ENCODE data around the gene BRINP3. TPM values are rescaled to one million over a fixed set of nuclear protein-coding genes. Genes with fewer than 3 reads are reported as not detected.

Gene BRINP3
- total RNA-seq, 1 experiment from 2014 or later, result not detected

DNA sequence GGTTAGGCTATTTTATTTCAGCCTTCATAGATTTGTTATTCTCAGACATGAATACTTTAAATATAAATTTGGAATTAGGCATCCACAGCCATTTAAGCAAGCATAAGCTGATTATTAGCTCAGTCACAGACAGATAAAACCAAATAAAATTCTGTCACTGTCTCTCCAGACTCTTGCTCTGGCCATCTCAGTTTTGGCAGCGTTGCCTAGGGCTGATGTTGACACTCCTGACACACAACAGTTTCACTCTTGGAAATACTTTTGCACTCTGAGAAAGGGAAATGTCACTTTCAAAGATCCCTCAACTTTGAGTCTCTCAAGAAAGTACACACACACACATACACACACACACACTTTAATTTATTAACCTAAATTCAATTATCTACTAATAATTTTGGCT, 372.7 kb downstream of the BRINP3 start:
- Histone ChIP-seq H3K4me3 (no peak overlapping the region), H3K27me3 (no peaks in the 10 kb centered on the region), H3K4me1 (peaks cover 7% of the 10 kb centered on the region; the same call in 1 of the 2 replicates), H3K9me3 (replicated peaks) (no peaks in the 10 kb centered on the region), H3K36me3 (no peaks in the 10 kb centered on the region), H3K27ac (no peak overlapping the region)
- no peak for DNase-seq

DNA sequence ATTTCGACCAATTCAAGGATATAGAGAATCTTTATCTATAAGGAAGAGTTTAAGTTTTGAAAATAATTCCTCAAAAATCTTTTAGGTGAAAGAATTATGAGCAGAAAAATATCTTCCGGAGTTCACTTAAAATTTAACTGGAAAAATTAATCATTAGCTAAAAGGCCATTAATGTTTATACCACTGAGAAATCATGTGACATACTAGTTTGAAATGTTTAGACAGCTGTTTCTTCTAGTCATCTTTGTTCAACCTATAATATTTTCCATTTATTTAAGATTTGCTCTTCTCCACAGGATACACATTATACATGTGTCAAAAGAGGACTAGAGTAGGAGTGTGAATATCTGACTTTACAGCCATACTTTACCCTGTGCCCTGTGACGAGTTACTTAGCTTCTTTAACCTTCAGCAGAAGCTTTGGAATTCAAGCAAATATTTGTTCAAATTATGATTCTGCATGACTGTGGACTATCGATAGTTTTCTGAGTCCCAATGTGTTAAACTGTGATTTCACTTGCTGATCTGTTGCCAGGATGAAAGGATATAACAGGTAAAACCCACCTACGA, 374.8 kb downstream of the BRINP3 start:
- Histone ChIP-seq H3K27ac (peak overlapping the region; percentile 10; the same call in 1 of the 2 replicates), H3K4me3 (no peak overlapping the region), H3K36me3 (no peaks in the 10 kb centered on the region), H3K9me3 (replicated peaks) (no peaks in the 10 kb centered on the region), H3K4me1 (peaks cover 7% of the 10 kb centered on the region; the same call in 1 of the 2 replicates), H3K27me3 (no peaks in the 10 kb centered on the region)
- peak in 1 of 2 experiments; percentile 6 for DNase-seq

DNA sequence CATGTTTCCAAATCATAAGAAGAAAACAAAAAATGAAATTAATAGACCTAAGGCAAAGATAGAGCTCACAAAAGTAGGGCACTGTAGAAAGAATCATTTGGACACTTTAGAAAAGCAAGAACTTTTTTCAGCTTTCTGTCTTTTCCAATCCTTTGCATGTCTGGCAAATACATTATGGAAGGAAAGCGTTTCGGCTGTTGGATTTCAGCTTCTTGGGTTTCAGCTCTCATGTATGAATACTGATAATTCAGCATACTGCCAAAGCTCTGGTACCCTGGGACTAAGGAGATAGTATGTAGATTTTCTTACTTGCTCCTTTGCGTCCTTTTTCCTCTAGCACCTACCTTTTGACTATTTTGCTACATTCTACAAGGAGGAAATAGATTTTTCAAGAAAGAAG, 375.9 kb downstream of the BRINP3 start:
- H3K4me1 ChIP-seq, result peaks cover 7% of the 10 kb centered on the region; the same call in 1 of the 2 replicates
- no peaks in the 10 kb centered on the region for H3K36me3 ChIP-seq
- H3K9me3 ChIP-seq (replicated peaks), result no peaks in the 10 kb centered on the region
- no peaks in the 10 kb centered on the region for H3K27me3 ChIP-seq
- DNase-seq, result no peak
- no peak overlapping the region for H3K4me3 ChIP-seq
- H3K27ac ChIP-seq, result no peak overlapping the region

DNA sequence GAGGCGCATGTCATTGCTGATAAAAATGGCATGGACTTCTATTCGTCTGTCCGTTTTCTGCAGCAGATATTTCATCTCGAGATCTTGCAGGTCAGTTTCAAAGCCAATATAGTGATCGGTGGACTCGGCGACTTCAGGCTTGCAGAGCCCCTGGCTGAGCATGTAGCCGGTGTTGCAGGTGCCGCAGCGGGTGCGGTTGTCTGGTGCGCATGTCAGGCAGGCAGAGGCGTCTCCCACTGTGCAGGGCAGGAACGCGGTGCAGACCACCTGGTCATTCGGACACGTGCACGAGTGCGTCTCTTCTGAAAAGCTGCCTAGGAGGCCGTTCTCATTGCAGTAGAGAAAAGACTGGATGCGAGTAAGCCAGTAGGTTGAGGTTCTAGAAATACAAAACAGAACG, 378.9 kb downstream of the BRINP3 start:
- Histone ChIP-seq H3K4me1 (peaks cover 7% of the 10 kb centered on the region; the same call in 1 of the 2 replicates), H3K36me3 (no peaks in the 10 kb centered on the region), H3K9me3 (replicated peaks) (no peaks in the 10 kb centered on the region), H3K27ac (no peak overlapping the region), H3K4me3 (no peak overlapping the region), H3K27me3 (no peaks in the 10 kb centered on the region)
- DNase-seq, result no peak

DNA sequence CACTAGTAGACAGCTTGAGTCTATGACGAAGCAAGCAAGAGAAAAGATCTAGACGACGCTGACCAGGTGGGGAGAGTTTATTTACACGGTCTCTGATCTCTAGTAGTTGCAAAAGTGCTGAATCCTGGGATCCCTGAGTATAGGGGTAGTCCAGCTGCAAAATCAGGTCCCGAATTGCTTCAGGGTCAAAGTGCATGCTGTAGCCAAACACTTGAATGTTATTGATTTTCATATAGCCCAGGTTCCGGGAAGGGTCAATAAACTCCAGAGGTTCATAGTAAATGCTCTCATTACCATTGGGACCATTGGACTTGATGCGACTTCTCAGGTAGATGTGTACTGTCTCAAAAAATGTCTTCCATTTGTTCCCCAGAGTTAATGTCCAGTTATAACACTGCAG, 379.6 kb downstream of the BRINP3 start:
- Histone ChIP-seq H3K4me3 (no peak overlapping the region), H3K27ac (no peak overlapping the region), H3K4me1 (peaks cover 3% of the 10 kb centered on the region; the same call in 1 of the 2 replicates), H3K9me3 (replicated peaks) (no peaks in the 10 kb centered on the region), H3K36me3 (no peaks in the 10 kb centered on the region), H3K27me3 (no peaks in the 10 kb centered on the region)
- DNase-seq, result no peak

DNA sequence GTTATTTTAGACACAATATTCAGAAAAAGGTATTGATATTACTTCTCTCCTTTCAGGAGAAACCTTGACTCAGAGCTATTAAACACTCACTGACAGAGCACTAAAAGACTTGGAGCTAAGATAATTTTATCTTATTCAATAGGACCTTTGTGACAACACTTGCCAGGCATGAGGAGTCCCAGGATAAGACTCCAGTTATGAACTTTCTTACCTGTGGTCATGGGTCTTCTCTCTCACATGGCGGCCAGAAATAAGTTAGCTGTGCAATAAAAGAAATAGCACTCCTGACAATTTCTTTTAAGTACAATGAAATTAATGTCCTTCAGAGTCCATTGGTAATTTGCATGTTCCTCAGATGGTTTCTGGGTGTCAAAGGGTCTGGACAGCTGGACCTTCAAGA, 382.1 kb downstream of the BRINP3 start:
- no peaks in the 10 kb centered on the region for H3K4me1 ChIP-seq
- no peaks in the 10 kb centered on the region for H3K36me3 ChIP-seq
- DNase-seq, result no peak
- H3K27ac ChIP-seq, result no peak overlapping the region
- no peak overlapping the region for H3K4me3 ChIP-seq
- H3K9me3 ChIP-seq (replicated peaks), result no peaks in the 10 kb centered on the region
- H3K27me3 ChIP-seq, result no peaks in the 10 kb centered on the region

DNA sequence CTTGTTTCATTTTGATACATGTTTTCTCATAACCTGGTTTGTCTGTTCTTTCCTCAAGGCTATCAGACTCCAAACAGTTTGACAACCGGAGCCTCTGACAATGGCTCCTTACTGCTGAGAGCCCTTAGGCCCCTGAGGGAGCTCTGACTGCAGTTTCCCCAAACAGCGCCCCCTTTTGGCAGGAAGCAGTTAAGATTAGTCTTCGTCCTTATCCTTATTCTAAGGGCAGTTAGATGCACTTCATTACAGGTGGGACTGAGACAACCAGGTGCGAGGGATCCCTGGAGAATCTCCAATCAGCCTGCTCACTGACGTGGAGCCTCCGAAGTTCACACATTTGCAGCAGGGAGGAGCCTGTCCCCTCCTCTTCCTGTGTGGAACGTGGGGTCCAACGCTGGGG, 393.1 kb downstream of the BRINP3 start:
- DNase-seq, result peak in 1 of 2 experiments; percentile 24
- H3K4me1 ChIP-seq, result no peaks in the 10 kb centered on the region
- H3K4me3 ChIP-seq, result no peak overlapping the region
- no peaks in the 10 kb centered on the region for H3K9me3 ChIP-seq (replicated peaks)
- no peaks in the 10 kb centered on the region for H3K36me3 ChIP-seq
- no peaks in the 10 kb centered on the region for H3K27me3 ChIP-seq
- H3K27ac ChIP-seq, result no peak overlapping the region

DNA sequence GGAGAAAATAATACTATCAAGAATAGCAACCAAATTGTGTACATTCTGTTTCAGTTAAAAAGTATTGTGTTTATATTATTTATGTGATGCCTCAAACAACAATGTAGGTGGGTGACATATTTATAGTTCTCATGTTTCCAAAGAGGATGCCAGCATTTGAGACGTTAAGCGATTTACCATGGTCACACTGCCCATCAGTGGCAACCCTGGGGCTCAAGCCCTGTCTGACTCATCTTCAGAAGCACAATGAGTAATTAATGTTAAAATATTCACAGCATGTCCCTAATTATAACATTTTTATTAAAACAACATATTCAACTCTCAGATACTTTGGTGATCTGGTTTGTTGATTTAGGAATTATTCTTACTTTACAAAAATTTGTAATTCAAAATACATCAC, 409.4 kb downstream of the BRINP3 start:
- DNase-seq, result peak; percentile 1 to 20
- Histone ChIP-seq H3K4me3 (no peak overlapping the region), H3K27ac (peak overlapping the region; percentile 33; the same call in 1 of the 2 replicates), H3K9me3 (replicated peaks) (no peaks in the 10 kb centered on the region), H3K27me3 (no peaks in the 10 kb centered on the region), H3K36me3 (no peaks in the 10 kb centered on the region), H3K4me1 (0 out of 2 replicates have a peak, but pooled peaks cover 3% of the 10 kb centered on the region)

DNA sequence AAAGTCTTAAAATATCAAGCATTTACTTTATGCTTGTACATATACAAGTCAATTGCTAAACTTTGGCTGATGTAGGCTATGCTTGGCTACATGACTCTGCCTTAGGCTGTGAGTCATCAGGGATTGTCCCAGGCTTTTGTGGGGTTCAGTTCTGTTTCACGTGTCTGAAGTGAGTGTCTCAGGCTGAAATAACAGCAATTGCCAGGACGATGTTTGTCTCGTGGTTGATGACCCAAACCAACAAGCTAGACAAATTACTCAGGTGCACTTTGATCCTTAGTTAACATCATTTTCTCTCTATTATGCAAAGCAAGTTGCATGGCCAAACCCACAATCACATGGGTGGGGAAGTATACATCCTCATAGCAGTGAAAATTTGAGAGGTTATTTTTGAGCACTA, 410.1 kb downstream of the BRINP3 start:
- no peaks in the 10 kb centered on the region for H3K9me3 ChIP-seq (replicated peaks)
- H3K27ac ChIP-seq, result peak overlapping the region; percentile 9; the same call in 1 of the 2 replicates
- no peaks in the 10 kb centered on the region for H3K36me3 ChIP-seq
- H3K4me3 ChIP-seq, result no peak overlapping the region
- no peaks in the 10 kb centered on the region for H3K27me3 ChIP-seq
- peak; percentile 2 to 9 for DNase-seq
- 0 out of 2 replicates have a peak, but pooled peaks cover 3% of the 10 kb centered on the region for H3K4me1 ChIP-seq

DNA sequence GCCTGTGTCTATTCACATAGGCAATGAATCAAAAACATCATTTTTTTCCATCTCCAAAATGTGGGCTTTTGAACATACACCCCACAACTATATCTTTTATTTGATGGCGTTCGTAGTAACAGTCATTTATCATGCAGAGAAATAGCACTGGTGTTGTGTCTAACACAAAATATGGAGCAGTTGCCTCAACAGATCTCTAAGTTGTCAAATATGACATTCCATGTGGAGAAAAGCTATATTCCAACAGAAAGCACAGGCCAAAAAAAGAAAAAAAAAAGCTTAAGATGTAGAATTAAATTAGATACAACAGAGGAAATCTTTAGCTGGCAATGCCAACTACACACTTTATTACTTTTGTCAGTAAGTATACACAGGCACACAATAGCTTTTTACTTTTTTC, 411.7 kb downstream of the BRINP3 start:
- no peak for DNase-seq
- H3K9me3 ChIP-seq (replicated peaks), result no peaks in the 10 kb centered on the region
- 0 out of 2 replicates have a peak, but pooled peaks cover 3% of the 10 kb centered on the region for H3K4me1 ChIP-seq
- H3K36me3 ChIP-seq, result no peaks in the 10 kb centered on the region
- no peaks in the 10 kb centered on the region for H3K27me3 ChIP-seq
- no peak overlapping the region for H3K27ac ChIP-seq
- H3K4me3 ChIP-seq, result no peak overlapping the region

DNA sequence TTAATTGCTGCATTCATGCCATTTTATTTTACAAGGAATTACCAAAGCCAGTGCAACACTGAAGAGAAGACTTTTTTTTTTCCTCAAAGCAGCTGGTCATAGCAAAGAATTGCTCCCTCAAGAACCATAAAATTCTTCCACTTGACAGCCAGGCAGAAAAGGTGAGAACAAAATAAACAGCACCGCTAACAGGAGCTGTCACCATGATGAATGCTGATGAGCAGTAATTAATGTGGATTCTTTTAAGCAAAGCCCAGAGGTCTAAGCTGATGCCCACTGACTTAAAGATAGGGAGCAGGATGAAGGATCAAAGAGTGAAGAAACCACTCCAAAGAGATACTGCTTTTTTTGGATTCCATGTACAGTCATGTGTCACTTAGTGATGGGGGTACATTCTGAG, 428.4 kb downstream of the BRINP3 start:
- Histone ChIP-seq H3K36me3 (no peaks in the 10 kb centered on the region), H3K4me1 (no peaks in the 10 kb centered on the region), H3K27ac (no peak overlapping the region), H3K9me3 (replicated peaks) (no peaks in the 10 kb centered on the region), H3K27me3 (no peaks in the 10 kb centered on the region), H3K4me3 (no peak overlapping the region)
- no peak for DNase-seq
